ENCODE measurements around the gene KCNE1.
"Not testable (repeated sequence)": the region's sequence is repeated elsewhere in the genome, so short reads cannot be mapped to it uniquely, and the experiment has no call there.

KCNE1 gene

DNA sequence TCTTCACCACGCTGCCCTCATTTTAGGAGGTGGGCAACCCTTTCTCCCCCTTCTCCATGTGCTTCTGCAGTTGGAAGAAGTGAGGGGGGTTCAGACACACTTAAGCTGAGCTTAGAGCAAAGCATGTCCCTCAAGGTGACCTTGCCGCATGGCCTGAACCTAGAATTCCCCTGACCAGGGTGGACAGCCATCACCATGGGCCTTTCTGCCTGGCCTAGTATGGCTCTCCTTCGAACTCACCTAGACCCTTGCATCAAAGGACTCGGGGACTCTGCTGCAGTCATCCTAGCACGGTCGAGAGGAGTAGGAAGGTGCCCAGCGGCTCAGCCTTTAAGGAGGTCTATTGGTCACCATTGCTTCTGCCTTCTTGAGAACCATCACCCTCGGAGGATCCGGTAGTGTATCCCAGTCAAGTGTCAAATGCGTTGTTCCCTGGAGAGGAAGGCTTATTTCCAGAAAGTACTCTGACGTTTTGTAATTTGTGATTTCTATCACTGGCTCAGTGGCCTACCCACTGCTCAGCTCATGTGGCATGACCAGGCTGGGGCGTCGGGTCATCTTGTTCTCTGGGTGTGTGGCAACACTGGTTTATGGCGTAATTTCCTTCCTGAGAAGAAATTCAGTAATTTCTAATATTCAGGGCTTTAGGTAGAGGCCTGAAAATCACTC, at the start of gene KCNE1:
Gene KCNE1, minus strand, starts transcription at position 424 of the 669 bp plus-strand sequence. CDS start 62,576 bp downstream, outside the sequence.
- Histone ChIP-seq H3K4me1 (no peaks in the 10 kb centered on the region), H3K4me2 (no peak within 1 kb of the TSS), H3K36me3 (0 out of 2 replicates have a peak, but pooled peaks cover 3% of the 10 kb centered on the region), H3K9ac (no peak within 1 kb of the TSS), H3K27me3 (no peaks in the 10 kb centered on the region), H4K20me1 (no peaks in the 10 kb centered on the region), H3K4me3 (no peak within 1 kb of the TSS), H3K27ac (no peak within 1 kb of the TSS), H3K9me3 (no peaks in the 10 kb centered on the region)
- TF ChIP-seq Cebpa-rat (IDR thresholded peaks at IDR 0.05) = no peak

DNA sequence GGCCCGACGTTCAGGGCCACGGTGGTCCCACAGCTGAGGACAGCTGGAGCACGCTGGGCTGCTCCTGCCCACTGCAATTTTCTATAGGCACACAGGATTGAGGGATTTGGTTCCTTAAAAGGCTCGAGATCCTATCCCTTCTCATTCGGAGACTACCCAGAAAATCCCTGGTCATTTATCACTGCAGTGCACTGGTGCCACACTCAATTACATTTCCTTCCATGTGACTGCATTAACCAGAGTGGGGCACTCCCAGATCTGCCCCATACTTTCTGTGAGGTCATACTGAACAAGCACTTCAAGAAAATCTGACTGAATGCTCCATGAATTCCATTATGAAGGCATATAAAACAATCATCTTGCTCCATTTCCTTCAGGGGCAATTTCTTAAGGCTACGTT, 49.8 kb upstream of the KCNE1 start:
- no peaks in the 10 kb centered on the region; the same call in 1 of the 2 replicates for H4K20me1 ChIP-seq
- H3K4me1 ChIP-seq = peaks cover 18% of the 10 kb centered on the region
- no peak overlapping the region for H3K4me3 ChIP-seq
- TF ChIP-seq Cebpa-rat (IDR thresholded peaks at IDR 0.05) = no peak
- no peak overlapping the region for H3K9ac ChIP-seq
- no peak overlapping the region for H3K4me2 ChIP-seq
- H3K36me3 ChIP-seq = peaks cover 25% of the 10 kb centered on the region
- no peak overlapping the region for H3K27ac ChIP-seq
- H3K27me3 ChIP-seq = no peaks in the 10 kb centered on the region
- H3K9me3 ChIP-seq = peaks cover 36% of the 10 kb centered on the region

DNA sequence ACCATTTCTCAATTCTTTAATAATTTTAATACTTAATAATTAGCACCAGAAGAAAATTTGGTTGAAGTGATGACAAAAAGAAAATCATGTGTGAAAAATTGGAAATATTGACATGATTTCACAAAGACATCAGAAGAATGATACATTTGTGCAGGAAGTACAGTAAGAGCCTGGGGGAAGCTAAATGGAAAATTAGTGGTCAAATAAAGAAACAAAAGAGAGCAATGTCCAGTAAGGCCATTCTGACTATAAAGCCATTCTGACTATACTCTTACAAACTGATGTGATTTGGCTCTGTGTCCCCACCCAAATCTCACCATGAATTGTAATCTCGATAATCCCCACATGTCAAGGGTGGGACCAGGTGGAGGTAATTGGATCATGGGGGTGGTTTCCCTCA, 48.6 kb upstream of the KCNE1 start:
- Histone ChIP-seq H3K9ac (no peak overlapping the region), H3K4me3 (no peak overlapping the region)
- TF ChIP-seq Cebpa-rat (IDR thresholded peaks at IDR 0.05) = no peak

DNA sequence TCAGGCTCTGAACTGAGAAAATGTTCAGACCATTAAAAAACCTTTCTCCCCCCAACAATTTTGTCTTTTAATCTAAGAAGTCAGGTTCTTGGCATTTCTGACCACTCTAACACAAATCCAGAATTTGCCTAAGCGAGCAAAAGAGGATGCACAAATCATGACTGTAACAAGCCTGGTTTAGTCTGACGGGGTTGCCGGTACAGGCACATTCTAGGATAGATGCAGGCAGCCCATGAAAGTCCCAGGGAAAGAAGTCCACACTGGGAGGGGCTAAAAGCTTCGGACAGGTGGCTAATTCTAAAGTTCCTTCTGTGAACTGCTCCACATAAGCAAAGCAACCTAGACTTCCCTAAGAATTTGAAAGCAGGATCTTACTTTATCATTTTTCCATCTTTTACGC, 48.0 kb upstream of the KCNE1 start:
- Histone ChIP-seq H3K27ac (no peak overlapping the region), H4K20me1 (no peaks in the 10 kb centered on the region; the same call in 1 of the 2 replicates), H3K4me3 (no peak overlapping the region), H3K27me3 (no peaks in the 10 kb centered on the region), H3K9ac (no peak overlapping the region), H3K4me1 (peaks cover 12% of the 10 kb centered on the region), H3K9me3 (peaks cover 41% of the 10 kb centered on the region), H3K36me3 (peaks cover 15% of the 10 kb centered on the region; the same call in 1 of the 2 replicates), H3K4me2 (no peak overlapping the region)
- no peak for TF ChIP-seq Cebpa-rat (IDR thresholded peaks at IDR 0.05)

More for the DNA sequence above, 48.6 kb upstream of the KCNE1 start:
- peaks cover 14% of the 10 kb centered on the region for H3K36me3 ChIP-seq
- no peak overlapping the region for H3K4me2 ChIP-seq
- H3K27ac ChIP-seq = no peak overlapping the region
- H3K9me3 ChIP-seq = peaks cover 41% of the 10 kb centered on the region
- no peaks in the 10 kb centered on the region; the same call in 1 of the 2 replicates for H4K20me1 ChIP-seq
- H3K27me3 ChIP-seq = no peaks in the 10 kb centered on the region
- peaks cover 18% of the 10 kb centered on the region for H3K4me1 ChIP-seq

DNA sequence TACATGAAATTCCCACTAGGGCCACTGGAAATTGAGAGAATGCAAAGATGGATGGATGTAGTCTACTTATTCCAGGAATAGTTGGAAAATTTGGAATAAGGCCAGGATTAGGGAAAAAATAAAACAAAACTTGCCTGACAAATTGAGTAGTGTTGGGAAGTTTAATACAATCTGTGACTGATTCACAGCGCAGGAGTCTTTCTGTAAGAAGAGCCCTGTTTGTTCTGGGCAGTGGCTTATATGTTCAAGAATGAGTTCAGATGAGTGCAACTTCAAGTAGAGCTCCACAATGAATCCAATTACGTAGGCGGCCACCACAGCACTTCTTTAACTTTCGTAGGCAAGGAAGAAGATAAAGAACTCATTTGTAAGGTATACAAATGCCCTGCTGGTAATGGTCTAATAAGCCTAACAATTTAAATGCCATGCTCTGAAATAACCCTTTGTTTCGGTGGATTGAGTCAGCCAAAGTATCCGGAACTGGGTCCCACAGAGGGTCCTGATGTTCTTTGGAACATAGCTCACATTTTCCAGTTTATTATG, 47.1 kb upstream of the KCNE1 start:
- Histone ChIP-seq H3K27ac (no peak overlapping the region), H4K20me1 (no peaks in the 10 kb centered on the region; the same call in 1 of the 2 replicates), H3K36me3 (0 out of 2 replicates have a peak, but pooled peaks cover 11% of the 10 kb centered on the region), H3K4me3 (no peak overlapping the region), H3K4me2 (no peak overlapping the region), H3K27me3 (no peaks in the 10 kb centered on the region), H3K9me3 (peaks cover 42% of the 10 kb centered on the region), H3K9ac (no peak overlapping the region), H3K4me1 (peaks cover 5% of the 10 kb centered on the region; the same call in 1 of the 2 replicates)
- TF ChIP-seq Cebpa-rat (IDR thresholded peaks at IDR 0.05) = no peak

DNA sequence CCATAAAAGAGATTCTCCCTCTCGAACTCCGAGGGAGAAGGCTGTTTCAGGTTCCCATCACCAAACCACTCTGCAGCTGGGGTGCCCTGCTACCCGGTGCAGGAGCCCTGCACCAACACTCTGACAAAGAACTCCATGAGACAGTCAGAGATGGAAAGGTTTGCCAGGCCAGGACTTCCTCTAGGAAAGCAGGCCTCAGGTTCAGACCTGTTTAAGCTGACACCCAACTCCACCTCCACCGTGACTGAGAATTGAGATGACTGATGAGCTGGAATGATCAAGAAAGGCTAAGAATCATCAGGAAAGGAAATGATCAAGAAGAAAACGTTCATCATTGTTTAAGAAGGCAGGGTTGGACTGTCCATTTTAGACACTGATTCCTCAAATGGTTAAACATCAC, 46.2 kb upstream of the KCNE1 start:
- peaks cover 34% of the 10 kb centered on the region for H3K9me3 ChIP-seq
- H3K4me2 ChIP-seq = no peak overlapping the region
- no peak overlapping the region for H3K27ac ChIP-seq
- 0 out of 2 replicates have a peak, but pooled peaks cover under 1% of the 10 kb centered on the region for H3K4me1 ChIP-seq
- no peak for TF ChIP-seq Cebpa-rat (IDR thresholded peaks at IDR 0.05)
- H3K9ac ChIP-seq = no peak overlapping the region
- H3K4me3 ChIP-seq = no peak overlapping the region
- no peaks in the 10 kb centered on the region for H3K27me3 ChIP-seq
- H3K36me3 ChIP-seq = 0 out of 2 replicates have a peak, but pooled peaks cover 7% of the 10 kb centered on the region
- no peaks in the 10 kb centered on the region; the same call in 1 of the 2 replicates for H4K20me1 ChIP-seq

DNA sequence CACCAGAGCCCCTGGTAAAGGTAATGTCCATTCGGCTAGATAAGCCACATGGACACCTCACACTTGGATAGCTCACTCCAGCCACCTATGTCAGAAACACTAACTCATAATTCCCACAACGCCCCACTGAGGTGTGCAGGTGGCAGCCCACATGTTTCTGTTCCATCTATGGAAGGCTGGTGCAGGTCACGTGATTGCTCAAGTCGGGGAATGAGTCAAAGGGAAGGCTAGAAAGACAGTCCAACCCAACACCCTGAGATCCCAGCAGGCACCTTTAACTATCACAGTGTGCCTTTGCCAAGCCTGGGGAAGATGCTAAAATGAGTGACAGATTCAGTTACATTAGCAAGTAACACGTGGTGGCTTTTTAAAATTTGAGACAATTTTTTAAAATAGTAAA, 45.3 kb upstream of the KCNE1 start:
- no peak for TF ChIP-seq Cebpa-rat (IDR thresholded peaks at IDR 0.05)
- Histone ChIP-seq H3K4me3 (no peak overlapping the region), H3K4me2 (no peak overlapping the region)

DNA sequence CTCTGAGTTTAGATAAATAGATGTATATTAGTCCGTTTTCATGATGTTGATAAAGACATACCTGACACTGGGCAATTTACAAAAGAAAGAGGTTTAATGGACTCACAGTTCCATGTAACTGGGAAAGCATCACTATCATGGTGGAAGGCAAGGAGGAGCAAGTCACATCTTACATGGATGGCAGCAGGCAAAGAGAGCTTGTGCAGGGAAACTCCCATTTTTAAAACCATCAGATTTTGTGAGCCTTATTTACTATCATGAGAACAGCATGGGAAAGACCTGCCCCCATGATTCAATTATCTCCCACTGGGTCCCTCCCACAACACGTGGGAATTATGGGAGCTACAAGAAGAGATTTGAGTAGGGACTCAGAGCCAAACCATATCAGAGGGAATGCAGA, 42.7 kb upstream of the KCNE1 start:
- peaks cover 14% of the 10 kb centered on the region for H3K36me3 ChIP-seq
- H3K4me1 ChIP-seq = peaks cover 12% of the 10 kb centered on the region
- H4K20me1 ChIP-seq, H3K9ac ChIP-seq, H3K27ac ChIP-seq, H3K27me3 ChIP-seq, H3K4me2 ChIP-seq, H3K4me3 ChIP-seq: not testable (repeated sequence)
- peaks cover 21% of the 10 kb centered on the region for H3K9me3 ChIP-seq

More for the DNA sequence above, 45.3 kb upstream of the KCNE1 start:
- Histone ChIP-seq H3K9me3 (peaks cover 26% of the 10 kb centered on the region), H4K20me1 (no peaks in the 10 kb centered on the region; the same call in 1 of the 2 replicates), H3K27ac (no peak overlapping the region), H3K36me3 (0 out of 2 replicates have a peak, but pooled peaks cover 7% of the 10 kb centered on the region), H3K27me3 (no peaks in the 10 kb centered on the region), H3K4me1 (peaks cover 9% of the 10 kb centered on the region), H3K9ac (no peak overlapping the region)

DNA sequence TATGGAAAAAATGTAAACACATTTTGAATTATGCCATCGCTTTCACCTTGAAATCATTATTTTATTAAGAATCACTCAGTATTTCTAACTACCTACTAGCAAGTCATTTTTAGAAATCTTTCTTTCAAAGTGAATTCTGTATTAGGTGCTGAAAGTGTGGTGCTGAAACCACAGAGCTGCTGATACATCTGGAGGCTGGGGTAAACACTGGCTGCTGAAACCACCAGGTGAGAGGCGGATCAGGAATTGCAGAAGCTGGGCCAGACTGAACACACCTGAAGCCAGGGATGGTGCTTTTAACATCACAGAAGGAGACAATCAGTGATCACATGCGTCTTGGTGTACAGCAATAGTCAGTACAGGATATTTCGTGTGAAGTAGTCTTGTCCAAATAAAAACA, 42.2 kb upstream of the KCNE1 start:
- Histone ChIP-seq H3K9me3 (peaks cover 21% of the 10 kb centered on the region), H3K27me3 (no peaks in the 10 kb centered on the region), H4K20me1 (no peaks in the 10 kb centered on the region), H3K27ac (no peak overlapping the region), H3K4me3 (no peak overlapping the region), H3K4me2 (no peak overlapping the region), H3K36me3 (peaks cover 14% of the 10 kb centered on the region), H3K4me1 (peaks cover 12% of the 10 kb centered on the region), H3K9ac (no peak overlapping the region)
- TF ChIP-seq Cebpa-rat (IDR thresholded peaks at IDR 0.05) = no peak

Measured in BLaER1 (cell line).